HL-60 (cell line): Measurements from ENCODE around the gene VWC2.

ENCODE experiments used
- DNase-seq, 2 experiments: peaks; one replicate each; pipeline ENCODE4 v3.0.0-alpha.2; 2010 to 2020; ENCODE audit warnings: low read depth in 1 of 2, low spot score in 1 of 2
- H3K27ac ChIP-seq: fragments of 250-450 bp; sonication (Bioruptor Pico); replicated peaks from 2 replicates; pipeline ENCODE4 v1.5.1; 2020; ENCODE audit warnings: mild to moderate bottlenecking, moderate library complexity
- H3K27me3 ChIP-seq: fragments of 250-450 bp; sonication (Bioruptor Pico); 2 replicates; pipeline ENCODE4 v1.5.1; 2021; ENCODE audit warnings: mild to moderate bottlenecking, moderate library complexity; ENCODE audit not compliant: insufficient read depth, poor library complexity, severe bottlenecking
- H3K4me3 ChIP-seq: replicated peaks from 2 replicates; pipeline ENCODE4 v1.5.1; 2011; ENCODE audit warnings: mild to moderate bottlenecking, control low read depth, low read length; ENCODE audit not compliant: insufficient read depth
- CTCF ChIP-seq: IDR thresholded peaks from one replicate; pipeline ENCODE4 v1.5.1; 2011; ENCODE audit warnings: low read length, control low read depth, inconsistent platforms; ENCODE audit not compliant: insufficient read depth
- GABPA ChIP-seq: IDR thresholded peaks from 2 replicates; pipeline ENCODE4 v1.6.1; 2012; ENCODE audit warnings: low read depth
- POLR2AphosphoS5 ChIP-seq: IDR thresholded peaks from 2 replicates; pipeline ENCODE4 v1.6.1; 2012; ENCODE audit warnings: low read depth
- REST ChIP-seq: IDR thresholded peaks from 2 replicates; pipeline ENCODE4 v1.6.1; 2012; ENCODE audit warnings: low read depth; ENCODE audit not compliant: insufficient replicate concordance
- SPI1 ChIP-seq: IDR thresholded peaks from 2 replicates; pipeline ENCODE4 v1.6.1; 2012; ENCODE audit warnings: low read depth, mild to moderate bottlenecking, borderline replicate concordance

Gene VWC2

GRCh38 chr7:49878627-49879026, 105.2 kb downstream of the VWC2 start:
- no peak for DNase-seq
- Histone ChIP-seq H3K4me3 (no peak overlapping the region), H3K27me3 (peaks cover 2% of the 10 kb centered on the region), H3K27ac (no peak overlapping the region)
- TF ChIP-seq REST (no peak), GABPA (no peak), SPI1 (no peak), POLR2AphosphoS5 (no peak), CTCF (no peak)

GRCh38 chr7:49883933-49884332, 110.5 kb downstream of the VWC2 start:
- no peak overlapping the region for H3K27ac ChIP-seq
- peaks cover under 1% of the 10 kb centered on the region for H3K27me3 ChIP-seq
- DNase-seq = no peak
- H3K4me3 ChIP-seq = no peak overlapping the region
- no peak for TF ChIP-seq REST
- TF ChIP-seq CTCF = no peak
- TF ChIP-seq POLR2AphosphoS5 = no peak
- no peak for TF ChIP-seq GABPA
- TF ChIP-seq SPI1 = no peak

- no peaks in the 10 kb centered on the region for H3K27me3 ChIP-seq
- no peak overlapping the region for H3K4me3 ChIP-seq
- H3K27ac ChIP-seq = no peak overlapping the region
- no peak for DNase-seq
- no peak for TF ChIP-seq SPI1
- TF ChIP-seq GABPA = no peak
- TF ChIP-seq CTCF = no peak
Observed at GRCh38 chr7:49885593-49886285, 112.3 kb downstream of the VWC2 start.

- TF ChIP-seq GABPA = no peak
- no peak for TF ChIP-seq SPI1
- TF ChIP-seq REST = no peak
- no peak for TF ChIP-seq CTCF
- TF ChIP-seq POLR2AphosphoS5 = no peak
- Histone ChIP-seq H3K27me3 (no peaks in the 10 kb centered on the region), H3K27ac (no peak overlapping the region), H3K4me3 (no peak overlapping the region)
- DNase-seq = no peak
Observed at GRCh38 chr7:49892481-49892880, 119.0 kb downstream of the VWC2 start.
